RCC 7860 (cell line): ENCODE results near the gene STEAP1.
"Not testable (repeated sequence)": the region's sequence is repeated elsewhere in the genome, so short reads cannot be mapped to it uniquely, and the experiment has no call there.

ENCODE experiments used
- DNase-seq: peaks from one replicate; pipeline ENCODE4 v3.0.0-alpha.2; 2015; ENCODE audit warnings: low spot score
- FAIRE-seq: peaks from 2 replicates; lab custom pipeline; 2012; peaks lifted over from hg19 to GRCh38; lab: Jason Lieb, UNC

STEAP1 gene

GRCh38 chr7:90153943-90154771 is at the start of gene STEAP1:
Gene STEAP1, plus strand, starts transcription at chr7:90154469. Its CDS starts 5,320 bp downstream, at chr7:90159789.
- FAIRE-seq, result not testable (repeated sequence)

GRCh38 chr7:90114972-90115371 is 39.3 kb upstream of the STEAP1 start:
- peak; percentile 97 for FAIRE-seq
- DNase-seq, result not testable (repeated sequence)

More at GRCh38 chr7:90153943-90154771, at the start of gene STEAP1:
- peak; percentile 63 for DNase-seq

DNA sequence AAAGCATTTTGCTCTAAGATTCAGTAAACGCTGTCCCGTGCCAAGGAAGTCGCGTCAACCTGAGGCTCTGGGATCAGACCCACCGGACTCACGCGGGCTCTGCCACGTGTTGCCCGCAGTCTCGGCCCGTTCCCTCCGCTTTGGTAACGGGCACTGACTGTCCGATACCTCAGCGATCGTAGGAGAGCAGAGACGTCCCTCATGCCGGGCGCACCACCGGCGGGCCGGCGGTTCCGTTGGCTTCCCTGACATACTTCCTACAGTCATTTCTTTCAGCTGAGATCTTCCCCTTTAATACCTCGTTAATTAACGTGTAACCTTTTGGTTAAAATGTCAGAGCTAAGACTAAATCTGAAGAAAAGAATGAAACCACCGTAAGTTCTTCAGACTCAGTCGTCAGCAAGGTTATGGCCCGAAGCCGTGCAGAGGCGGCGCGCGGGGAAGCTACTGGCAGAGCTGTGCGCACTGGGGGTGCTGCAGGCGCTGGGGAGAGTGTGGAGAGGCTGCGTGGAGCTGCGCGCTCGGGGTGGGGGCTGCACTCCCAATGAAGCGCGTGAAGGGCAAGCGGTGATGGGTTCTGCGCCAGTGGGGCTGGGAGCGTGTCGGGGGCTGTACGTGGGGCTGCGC is 35.6 kb upstream of the STEAP1 start:
- DNase-seq, FAIRE-seq: not testable (repeated sequence)

GRCh38 chr7:90119178-90119971 is 34.9 kb upstream of the STEAP1 start:
- FAIRE-seq (no peak), DNase-seq (no peak)

- not testable (repeated sequence) for DNase-seq, FAIRE-seq
Observed at GRCh38 chr7:90120205-90120604, 34.1 kb upstream of the STEAP1 start.

DNA sequence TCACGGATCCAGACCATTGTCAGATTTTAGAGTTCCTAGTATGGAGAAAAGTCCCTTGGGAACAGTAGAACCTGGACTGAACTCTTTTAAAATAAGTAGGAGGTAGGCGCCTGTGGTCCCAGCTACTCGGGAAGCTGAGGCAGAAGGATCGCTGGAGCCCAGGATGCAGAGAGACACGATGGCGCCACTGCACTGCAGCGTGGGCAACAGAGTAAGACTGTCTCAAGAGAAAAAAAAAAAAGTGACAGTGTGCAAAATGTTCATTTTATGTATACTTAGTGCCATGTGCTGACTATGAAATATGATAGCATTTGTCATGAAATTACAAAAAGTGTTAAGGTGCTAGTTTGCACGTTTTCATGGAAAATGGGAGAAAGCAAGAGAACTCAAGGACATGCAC is 22.5 kb upstream of the STEAP1 start:
- FAIRE-seq, result peak; percentile 83

DNA sequence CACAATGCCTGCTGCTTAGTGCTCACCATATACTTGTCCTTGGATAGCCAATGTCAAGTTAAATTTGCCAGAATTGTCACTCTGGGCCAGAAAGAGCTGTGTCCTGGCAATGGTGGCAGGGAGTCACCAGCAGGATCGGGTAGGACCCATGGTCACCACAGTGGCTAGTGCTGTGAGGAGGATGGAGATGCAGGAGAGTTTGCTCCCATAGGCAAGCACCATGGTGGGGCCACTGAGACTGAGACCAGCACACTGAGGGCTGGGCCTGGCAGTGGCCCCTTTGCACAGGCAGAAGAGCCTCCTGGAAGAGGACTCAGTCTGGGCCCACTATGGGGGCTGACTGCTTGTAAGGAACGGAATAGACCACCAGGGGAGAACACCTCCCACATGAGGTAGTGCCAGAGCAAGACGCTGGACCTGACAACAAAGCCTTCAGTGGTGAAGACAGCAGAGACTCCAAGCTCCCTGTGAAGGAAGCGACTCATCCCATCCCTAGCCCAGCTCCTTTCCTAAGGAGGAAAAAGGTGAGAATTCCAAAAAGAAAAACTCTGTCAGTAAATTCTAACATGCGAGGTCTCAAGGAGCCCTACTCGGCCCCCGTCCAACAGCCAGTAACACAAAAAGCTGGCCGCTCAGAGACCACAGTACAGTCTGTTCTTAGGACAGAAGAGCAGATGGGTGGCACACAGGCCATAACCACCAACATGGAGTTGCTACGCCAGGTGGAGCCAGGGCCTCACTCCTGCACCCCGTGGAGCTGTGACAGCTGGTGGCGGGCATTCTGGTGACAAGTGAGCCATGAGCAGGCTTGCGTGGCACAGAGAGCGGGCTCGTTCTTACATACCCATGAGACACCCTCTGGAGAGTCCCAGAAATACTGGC is 6.9 kb upstream of the STEAP1 start:
- FAIRE-seq, result not testable (repeated sequence)

More for the DNA sequence above, 22.5 kb upstream of the STEAP1 start:
- DNase-seq, result not testable (repeated sequence)

GRCh38 chr7:90149428-90149827 is 4.8 kb upstream of the STEAP1 start:
- peak; percentile 21 for FAIRE-seq

More for the DNA sequence above, 6.9 kb upstream of the STEAP1 start:
- DNase-seq, result not testable (repeated sequence)

GRCh38 chr7:90151884-90152283 is 2.4 kb upstream of the STEAP1 start:
- DNase-seq, FAIRE-seq: not testable (repeated sequence)

More at GRCh38 chr7:90149428-90149827, 4.8 kb upstream of the STEAP1 start:
- not testable (repeated sequence) for DNase-seq

- DNase-seq (peak; percentile 57), FAIRE-seq (peak; percentile 59)
Observed at GRCh38 chr7:90152642-90153253, 1.5 kb upstream of the STEAP1 start.

GRCh38 chr7:90155206-90155605 is 937 bp downstream of the STEAP1 start:
- FAIRE-seq, result no peak

GRCh38 chr7:90157331-90157730 is 3.1 kb downstream of the STEAP1 start:
- DNase-seq, FAIRE-seq: not testable (repeated sequence)

More at GRCh38 chr7:90155206-90155605, 937 bp downstream of the STEAP1 start:
- no peak for DNase-seq

- DNase-seq, FAIRE-seq: not testable (repeated sequence)
Observed at GRCh38 chr7:90157761-90158350, 3.6 kb downstream of the STEAP1 start.

- no peak for DNase-seq
- FAIRE-seq, result no peak
Observed at GRCh38 chr7:90163534-90163933, 9.3 kb downstream of the STEAP1 start.

- no peak for DNase-seq
- FAIRE-seq, result no peak
Observed at GRCh38 chr7:90165724-90166123, 11.5 kb downstream of the STEAP1 start.

DNA sequence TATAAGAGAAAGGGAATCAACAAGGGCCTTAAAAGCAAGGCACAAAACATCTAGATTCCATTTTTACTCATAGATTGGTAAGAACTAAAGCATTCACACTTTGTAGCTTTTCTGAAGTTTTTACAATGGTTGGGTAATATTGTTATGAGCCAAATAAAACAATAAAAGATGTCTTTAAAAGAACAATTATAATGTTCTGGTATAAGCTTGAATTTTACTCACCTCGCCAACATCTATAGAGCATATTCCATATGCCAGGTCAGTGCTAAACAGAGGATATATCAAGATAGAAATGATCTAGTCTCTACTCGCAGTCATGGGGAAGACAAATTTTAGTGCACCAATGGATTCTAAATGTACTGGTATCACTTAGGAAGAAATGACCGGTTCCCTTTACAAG is 11.9 kb downstream of the STEAP1 start:
- no peak for DNase-seq
- FAIRE-seq, result no peak

GRCh38 chr7:90167361-90167760 is 13.1 kb downstream of the STEAP1 start:
- no peak for DNase-seq

GRCh38 chr7:90169891-90170290 is 15.6 kb downstream of the STEAP1 start:
- FAIRE-seq (peak; percentile 40), DNase-seq (no peak)

More at GRCh38 chr7:90167361-90167760, 13.1 kb downstream of the STEAP1 start:
- no peak for FAIRE-seq

- no peak for DNase-seq
- no peak for FAIRE-seq
Observed at GRCh38 chr7:90172121-90172520, 17.9 kb downstream of the STEAP1 start.
